ENCODE results near the gene BMPR1A.

DNA sequence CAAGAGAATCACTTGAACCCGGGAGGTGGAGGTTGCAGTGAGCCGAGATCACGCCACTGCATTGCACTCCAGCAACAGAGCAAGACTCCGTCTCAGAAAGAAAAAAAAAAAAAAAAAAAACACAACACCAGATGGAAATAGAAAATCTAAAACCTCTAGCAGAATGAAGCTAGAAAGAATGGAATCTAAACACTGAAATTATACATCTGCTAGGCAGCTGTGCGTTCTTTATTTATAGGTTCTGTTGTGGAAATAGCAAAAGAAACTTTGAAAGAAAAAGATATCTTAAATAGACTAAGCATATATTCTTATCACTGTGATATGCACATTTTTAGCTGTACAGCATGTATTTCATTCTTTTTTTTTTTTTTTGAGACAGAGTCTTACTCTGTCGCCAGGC, 17.1 kb downstream of the BMPR1A start:
- TF ChIP-seq, protein P1, sequence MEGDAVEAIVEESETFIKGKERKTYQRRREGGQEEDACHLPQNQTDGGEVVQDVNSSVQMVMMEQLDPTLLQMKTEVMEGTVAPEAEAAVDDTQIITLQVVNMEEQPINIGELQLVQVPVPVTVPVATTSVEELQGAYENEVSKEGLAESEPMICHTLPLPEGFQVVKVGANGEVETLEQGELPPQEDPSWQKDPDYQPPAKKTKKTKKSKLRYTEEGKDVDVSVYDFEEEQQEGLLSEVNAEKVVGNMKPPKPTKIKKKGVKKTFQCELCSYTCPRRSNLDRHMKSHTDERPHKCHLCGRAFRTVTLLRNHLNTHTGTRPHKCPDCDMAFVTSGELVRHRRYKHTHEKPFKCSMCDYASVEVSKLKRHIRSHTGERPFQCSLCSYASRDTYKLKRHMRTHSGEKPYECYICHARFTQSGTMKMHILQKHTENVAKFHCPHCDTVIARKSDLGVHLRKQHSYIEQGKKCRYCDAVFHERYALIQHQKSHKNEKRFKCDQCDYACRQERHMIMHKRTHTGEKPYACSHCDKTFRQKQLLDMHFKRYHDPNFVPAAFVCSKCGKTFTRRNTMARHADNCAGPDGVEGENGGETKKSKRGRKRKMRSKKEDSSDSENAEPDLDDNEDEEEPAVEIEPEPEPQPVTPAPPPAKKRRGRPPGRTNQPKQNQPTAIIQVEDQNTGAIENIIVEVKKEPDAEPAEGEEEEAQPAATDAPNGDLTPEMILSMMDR (IDR thresholded peaks at IDR 0.05): no peak
- TF ChIP-seq POLR2A (IDR thresholded peaks at IDR 0.05): no peak
